GM23338 (cell line): ENCODE results near the gene RFC2.

ENCODE experiments used
- CREB1 ChIP-seq: fragments of 250-450 bp; sonication (Bioruptor Pico); IDR thresholded peaks from 2 replicates; pipeline ENCODE4 v1.5.0; 2020; ENCODE audit warnings: low read depth, mild to moderate bottlenecking, moderate library complexity
- EZH2 ChIP-seq: fragments of 200-600 bp; sonication (generic); IDR thresholded peaks from one replicate; pipeline ENCODE4 v1.8.0; 2017; ENCODE audit warnings: antibody characterized with exemption, mild to moderate bottlenecking, low read depth; ENCODE audit not compliant: unreplicated experiment
- EZH2phosphoT487 ChIP-seq: fragments of 200-600 bp; sonication (generic); IDR thresholded peaks from one replicate; pipeline ENCODE4 v1.8.1; 2018; ENCODE audit warnings: antibody characterized with exemption; ENCODE audit not compliant: unreplicated experiment
- JUNB ChIP-seq: IDR thresholded peaks from one replicate; pipeline ENCODE4 v1.6.1; 2016; ENCODE audit warnings: antibody characterized with exemption; ENCODE audit not compliant: unreplicated experiment
- NANOG ChIP-seq: IDR thresholded peaks from 2 replicates; pipeline ENCODE4 v1.6.1; 2016; ENCODE audit warnings: antibody characterized with exemption, borderline replicate concordance
- POLR2AphosphoS5 ChIP-seq: IDR thresholded peaks from 2 replicates; pipeline ENCODE4 v1.6.1; 2016; ENCODE audit warnings: antibody characterized with exemption, low read depth
- STAT1 ChIP-seq: IDR thresholded peaks from one replicate; pipeline ENCODE4 v1.6.1; 2016; ENCODE audit warnings: antibody characterized with exemption; ENCODE audit not compliant: unreplicated experiment
- ZNF114 ChIP-seq: fragments of 250-450 bp; sonication (Bioruptor Pico); IDR thresholded peaks from 2 replicates; pipeline ENCODE4 v1.5.0; 2020; ENCODE audit warnings: mild to moderate bottlenecking, moderate library complexity
- ZNF331 ChIP-seq: fragments of 250-450 bp; sonication (Bioruptor Pico); IDR thresholded peaks from 2 replicates; pipeline ENCODE4 v1.5.0; 2020; ENCODE audit warnings: low read depth, mild to moderate bottlenecking, moderate library complexity
- TF ChIP-seq, protein P1 (sequence below), 2 experiments: fragments of 200-600 bp in 1 of 2; sonication (generic) in 1 of 2; conservative IDR thresholded peaks; 2 replicates each; pipeline versions ENCODE4 v1.5.1 to v1.6.1; 2016 to 2017; ENCODE audit warnings: antibody characterized with exemption in 2 of 2, low read depth in 2 of 2, mild to moderate bottlenecking in 2 of 2, moderate library complexity in 1 of 2
- TF ChIP-seq, protein P2 (sequence below): IDR thresholded peaks from one replicate; pipeline ENCODE4 v1.6.1; 2018; ENCODE audit warnings: antibody characterized with exemption; ENCODE audit not compliant: unreplicated experiment
- TF ChIP-seq, protein P3 (sequence below): IDR thresholded peaks from 2 replicates; pipeline ENCODE4 v1.6.1; 2016; ENCODE audit warnings: antibody characterized with exemption
- TF ChIP-seq, protein P4 (sequence below): fragments of 250-450 bp; sonication (Bioruptor Pico); IDR thresholded peaks from 2 replicates; pipeline ENCODE4 v1.5.0; 2020; ENCODE audit warnings: mild to moderate bottlenecking, moderate library complexity

DNA sequence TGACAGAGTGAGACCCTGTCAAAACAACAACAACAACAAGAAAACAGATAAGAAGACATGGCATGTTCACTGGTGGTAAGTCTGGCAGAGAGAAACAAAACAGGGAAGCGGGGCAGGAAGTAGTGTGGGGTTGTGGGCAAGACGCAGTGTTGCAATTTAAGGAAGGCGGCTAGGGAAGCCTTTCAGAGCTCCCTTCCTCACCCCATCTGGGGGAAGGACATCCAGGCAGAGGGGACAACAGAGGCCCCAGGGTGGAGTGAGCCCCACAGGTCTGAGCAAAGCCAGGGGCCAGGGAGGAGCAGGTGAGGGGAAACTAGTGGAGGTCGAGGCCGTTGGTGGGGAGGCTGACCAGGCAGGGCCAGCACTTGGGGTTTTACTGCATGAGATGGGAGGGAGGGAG is 27.6 kb downstream of the RFC2 start:
- TF ChIP-seq, protein P1, sequence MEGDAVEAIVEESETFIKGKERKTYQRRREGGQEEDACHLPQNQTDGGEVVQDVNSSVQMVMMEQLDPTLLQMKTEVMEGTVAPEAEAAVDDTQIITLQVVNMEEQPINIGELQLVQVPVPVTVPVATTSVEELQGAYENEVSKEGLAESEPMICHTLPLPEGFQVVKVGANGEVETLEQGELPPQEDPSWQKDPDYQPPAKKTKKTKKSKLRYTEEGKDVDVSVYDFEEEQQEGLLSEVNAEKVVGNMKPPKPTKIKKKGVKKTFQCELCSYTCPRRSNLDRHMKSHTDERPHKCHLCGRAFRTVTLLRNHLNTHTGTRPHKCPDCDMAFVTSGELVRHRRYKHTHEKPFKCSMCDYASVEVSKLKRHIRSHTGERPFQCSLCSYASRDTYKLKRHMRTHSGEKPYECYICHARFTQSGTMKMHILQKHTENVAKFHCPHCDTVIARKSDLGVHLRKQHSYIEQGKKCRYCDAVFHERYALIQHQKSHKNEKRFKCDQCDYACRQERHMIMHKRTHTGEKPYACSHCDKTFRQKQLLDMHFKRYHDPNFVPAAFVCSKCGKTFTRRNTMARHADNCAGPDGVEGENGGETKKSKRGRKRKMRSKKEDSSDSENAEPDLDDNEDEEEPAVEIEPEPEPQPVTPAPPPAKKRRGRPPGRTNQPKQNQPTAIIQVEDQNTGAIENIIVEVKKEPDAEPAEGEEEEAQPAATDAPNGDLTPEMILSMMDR (conservative IDR thresholded peaks at IDR 0.05; ENCODE audit: low read depth in 2 of 2), result no peak
- TF ChIP-seq EZH2 (no peak), EZH2phosphoT487 (no peak), POLR2AphosphoS5 (no peak), ZNF114 (CRISPR knock-in tag) (no peak), CREB1 (no peak), STAT1 (no peak), ZNF331 (CRISPR knock-in tag) (no peak), JUNB (no peak), NANOG (no peak)
- TF ChIP-seq, protein P2, sequence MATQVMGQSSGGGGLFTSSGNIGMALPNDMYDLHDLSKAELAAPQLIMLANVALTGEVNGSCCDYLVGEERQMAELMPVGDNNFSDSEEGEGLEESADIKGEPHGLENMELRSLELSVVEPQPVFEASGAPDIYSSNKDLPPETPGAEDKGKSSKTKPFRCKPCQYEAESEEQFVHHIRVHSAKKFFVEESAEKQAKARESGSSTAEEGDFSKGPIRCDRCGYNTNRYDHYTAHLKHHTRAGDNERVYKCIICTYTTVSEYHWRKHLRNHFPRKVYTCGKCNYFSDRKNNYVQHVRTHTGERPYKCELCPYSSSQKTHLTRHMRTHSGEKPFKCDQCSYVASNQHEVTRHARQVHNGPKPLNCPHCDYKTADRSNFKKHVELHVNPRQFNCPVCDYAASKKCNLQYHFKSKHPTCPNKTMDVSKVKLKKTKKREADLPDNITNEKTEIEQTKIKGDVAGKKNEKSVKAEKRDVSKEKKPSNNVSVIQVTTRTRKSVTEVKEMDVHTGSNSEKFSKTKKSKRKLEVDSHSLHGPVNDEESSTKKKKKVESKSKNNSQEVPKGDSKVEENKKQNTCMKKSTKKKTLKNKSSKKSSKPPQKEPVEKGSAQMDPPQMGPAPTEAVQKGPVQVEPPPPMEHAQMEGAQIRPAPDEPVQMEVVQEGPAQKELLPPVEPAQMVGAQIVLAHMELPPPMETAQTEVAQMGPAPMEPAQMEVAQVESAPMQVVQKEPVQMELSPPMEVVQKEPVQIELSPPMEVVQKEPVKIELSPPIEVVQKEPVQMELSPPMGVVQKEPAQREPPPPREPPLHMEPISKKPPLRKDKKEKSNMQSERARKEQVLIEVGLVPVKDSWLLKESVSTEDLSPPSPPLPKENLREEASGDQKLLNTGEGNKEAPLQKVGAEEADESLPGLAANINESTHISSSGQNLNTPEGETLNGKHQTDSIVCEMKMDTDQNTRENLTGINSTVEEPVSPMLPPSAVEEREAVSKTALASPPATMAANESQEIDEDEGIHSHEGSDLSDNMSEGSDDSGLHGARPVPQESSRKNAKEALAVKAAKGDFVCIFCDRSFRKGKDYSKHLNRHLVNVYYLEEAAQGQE, result no peak
- TF ChIP-seq, protein P3, sequence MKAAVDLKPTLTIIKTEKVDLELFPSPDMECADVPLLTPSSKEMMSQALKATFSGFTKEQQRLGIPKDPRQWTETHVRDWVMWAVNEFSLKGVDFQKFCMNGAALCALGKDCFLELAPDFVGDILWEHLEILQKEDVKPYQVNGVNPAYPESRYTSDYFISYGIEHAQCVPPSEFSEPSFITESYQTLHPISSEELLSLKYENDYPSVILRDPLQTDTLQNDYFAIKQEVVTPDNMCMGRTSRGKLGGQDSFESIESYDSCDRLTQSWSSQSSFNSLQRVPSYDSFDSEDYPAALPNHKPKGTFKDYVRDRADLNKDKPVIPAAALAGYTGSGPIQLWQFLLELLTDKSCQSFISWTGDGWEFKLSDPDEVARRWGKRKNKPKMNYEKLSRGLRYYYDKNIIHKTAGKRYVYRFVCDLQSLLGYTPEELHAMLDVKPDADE, result no peak
- TF ChIP-seq, protein P4, sequence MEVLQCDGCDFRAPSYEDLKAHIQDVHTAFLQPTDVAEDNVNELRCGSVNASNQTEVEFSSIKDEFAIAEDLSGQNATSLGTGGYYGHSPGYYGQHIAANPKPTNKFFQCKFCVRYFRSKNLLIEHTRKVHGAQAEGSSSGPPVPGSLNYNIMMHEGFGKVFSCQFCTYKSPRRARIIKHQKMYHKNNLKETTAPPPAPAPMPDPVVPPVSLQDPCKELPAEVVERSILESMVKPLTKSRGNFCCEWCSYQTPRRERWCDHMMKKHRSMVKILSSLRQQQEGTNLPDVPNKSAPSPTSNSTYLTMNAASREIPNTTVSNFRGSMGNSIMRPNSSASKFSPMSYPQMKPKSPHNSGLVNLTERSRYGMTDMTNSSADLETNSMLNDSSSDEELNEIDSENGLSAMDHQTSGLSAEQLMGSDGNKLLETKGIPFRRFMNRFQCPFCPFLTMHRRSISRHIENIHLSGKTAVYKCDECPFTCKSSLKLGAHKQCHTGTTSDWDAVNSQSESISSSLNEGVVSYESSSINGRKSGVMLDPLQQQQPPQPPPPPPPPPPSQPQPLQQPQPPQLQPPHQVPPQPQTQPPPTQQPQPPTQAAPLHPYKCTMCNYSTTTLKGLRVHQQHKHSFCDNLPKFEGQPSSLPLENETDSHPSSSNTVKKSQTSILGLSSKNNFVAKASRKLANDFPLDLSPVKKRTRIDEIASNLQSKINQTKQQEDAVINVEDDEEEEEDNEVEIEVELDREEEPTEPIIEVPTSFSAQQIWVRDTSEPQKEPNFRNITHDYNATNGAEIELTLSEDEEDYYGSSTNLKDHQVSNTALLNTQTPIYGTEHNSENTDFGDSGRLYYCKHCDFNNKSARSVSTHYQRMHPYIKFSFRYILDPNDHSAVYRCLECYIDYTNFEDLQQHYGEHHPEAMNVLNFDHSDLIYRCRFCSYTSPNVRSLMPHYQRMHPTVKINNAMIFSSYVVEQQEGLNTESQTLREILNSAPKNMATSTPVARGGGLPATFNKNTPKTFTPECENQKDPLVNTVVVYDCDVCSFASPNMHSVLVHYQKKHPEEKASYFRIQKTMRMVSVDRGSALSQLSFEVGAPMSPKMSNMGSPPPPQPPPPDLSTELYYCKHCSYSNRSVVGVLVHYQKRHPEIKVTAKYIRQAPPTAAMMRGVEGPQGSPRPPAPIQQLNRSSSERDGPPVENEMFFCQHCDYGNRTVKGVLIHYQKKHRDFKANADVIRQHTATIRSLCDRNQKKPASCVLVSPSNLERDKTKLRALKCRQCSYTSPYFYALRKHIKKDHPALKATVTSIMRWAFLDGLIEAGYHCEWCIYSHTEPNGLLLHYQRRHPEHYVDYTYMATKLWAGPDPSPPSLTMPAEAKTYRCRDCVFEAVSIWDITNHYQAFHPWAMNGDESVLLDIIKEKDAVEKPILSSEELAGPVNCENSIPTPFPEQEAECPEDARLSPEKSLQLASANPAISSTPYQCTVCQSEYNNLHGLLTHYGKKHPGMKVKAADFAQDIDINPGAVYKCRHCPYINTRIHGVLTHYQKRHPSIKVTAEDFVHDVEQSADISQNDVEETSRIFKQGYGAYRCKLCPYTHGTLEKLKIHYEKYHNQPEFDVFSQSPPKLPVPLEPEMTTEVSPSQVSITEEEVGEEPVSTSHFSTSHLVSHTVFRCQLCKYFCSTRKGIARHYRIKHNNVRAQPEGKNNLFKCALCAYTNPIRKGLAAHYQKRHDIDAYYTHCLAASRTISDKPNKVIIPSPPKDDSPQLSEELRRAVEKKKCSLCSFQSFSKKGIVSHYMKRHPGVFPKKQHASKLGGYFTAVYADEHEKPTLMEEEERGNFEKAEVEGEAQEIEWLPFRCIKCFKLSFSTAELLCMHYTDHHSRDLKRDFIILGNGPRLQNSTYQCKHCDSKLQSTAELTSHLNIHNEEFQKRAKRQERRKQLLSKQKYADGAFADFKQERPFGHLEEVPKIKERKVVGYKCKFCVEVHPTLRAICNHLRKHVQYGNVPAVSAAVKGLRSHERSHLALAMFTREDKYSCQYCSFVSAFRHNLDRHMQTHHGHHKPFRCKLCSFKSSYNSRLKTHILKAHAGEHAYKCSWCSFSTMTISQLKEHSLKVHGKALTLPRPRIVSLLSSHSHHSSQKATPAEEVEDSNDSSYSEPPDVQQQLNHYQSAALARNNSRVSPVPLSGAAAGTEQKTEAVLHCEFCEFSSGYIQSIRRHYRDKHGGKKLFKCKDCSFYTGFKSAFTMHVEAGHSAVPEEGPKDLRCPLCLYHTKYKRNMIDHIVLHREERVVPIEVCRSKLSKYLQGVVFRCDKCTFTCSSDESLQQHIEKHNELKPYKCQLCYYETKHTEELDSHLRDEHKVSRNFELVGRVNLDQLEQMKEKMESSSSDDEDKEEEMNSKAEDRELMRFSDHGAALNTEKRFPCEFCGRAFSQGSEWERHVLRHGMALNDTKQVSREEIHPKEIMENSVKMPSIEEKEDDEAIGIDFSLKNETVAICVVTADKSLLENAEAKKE (CRISPR knock-in tag), result no peak
